ENCODE results near the gene LMOD2.

The LMOD2 gene

DNA sequence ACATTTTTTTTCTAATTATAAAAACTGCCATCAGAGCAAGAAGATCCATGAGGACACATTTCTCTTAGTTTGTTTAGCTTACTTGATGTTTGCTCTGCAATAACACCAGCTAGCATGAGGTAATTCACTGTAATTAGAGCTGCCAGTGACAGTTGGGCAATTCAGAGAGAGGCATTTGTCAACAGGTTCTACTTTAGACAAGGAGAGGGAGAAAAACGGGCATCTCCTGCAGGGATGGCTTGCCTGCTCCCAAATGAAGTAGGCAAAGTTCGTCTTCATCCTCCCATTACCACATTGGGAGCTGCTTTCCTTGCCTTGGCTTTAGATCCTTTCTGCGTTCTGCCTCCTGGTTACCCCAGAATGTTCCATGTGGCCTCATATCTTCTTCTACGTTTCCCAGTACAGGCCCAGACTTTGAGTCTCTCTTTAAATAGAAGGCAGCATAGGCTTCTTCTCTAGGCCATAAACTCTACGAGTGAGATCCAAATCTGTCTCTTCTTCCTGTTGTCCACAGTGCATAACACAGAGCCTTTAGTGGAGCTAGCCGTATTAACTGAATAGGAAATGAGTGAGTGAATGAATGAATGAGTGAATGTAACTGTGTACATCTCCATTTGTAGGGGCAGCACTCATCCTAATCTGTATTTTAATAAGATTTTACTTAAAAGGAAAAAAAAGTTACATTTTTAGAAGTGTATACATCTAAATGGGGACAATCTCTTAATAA is 32.8 kb upstream of the LMOD2 start (continued):
- TF ChIP-seq, protein P1, sequence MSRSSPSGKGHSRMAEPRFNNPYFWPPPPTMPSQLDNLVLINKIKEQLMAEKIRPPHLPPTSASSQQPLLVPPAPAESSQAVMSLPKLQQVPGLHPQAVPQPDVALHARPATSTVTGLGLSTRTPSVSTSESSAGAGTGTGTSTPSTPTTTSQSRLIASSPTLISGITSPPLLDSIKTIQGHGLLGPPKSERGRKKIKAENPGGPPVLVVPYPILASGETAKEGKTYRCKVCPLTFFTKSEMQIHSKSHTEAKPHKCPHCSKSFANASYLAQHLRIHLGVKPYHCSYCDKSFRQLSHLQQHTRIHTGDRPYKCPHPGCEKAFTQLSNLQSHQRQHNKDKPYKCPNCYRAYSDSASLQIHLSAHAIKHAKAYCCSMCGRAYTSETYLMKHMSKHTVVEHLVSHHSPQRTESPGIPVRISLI (tag by site-specific recombination; IDR thresholded peaks at IDR 0.05) = 0 out of 2 replicates have a peak, but pooled peaks have one; percentile 20
- TF ChIP-seq, protein P2, sequence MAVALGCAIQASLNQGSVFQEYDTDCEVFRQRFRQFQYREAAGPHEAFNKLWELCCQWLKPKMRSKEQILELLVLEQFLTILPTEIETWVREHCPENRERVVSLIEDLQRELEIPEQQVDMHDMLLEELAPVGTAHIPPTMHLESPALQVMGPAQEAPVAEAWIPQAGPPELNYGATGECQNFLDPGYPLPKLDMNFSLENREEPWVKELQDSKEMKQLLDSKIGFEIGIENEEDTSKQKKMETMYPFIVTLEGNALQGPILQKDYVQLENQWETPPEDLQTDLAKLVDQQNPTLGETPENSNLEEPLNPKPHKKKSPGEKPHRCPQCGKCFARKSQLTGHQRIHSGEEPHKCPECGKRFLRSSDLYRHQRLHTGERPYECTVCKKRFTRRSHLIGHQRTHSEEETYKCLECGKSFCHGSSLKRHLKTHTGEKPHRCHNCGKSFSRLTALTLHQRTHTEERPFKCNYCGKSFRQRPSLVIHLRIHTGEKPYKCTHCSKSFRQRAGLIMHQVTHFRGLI (tag by site-specific recombination; IDR thresholded peaks at IDR 0.05) = peak; percentile 47; the same call in 1 of the 2 replicates
- peak; percentile 98 for TF ChIP-seq SCRT2 (tag by site-specific recombination; IDR thresholded peaks at IDR 0.05)
- peak; percentile 65 for TF ChIP-seq ZNF596 (tag by site-specific recombination; IDR thresholded peaks at IDR 0.05)
- TF ChIP-seq SCRT1 (tag by site-specific recombination; IDR thresholded peaks at IDR 0.05; ENCODE audit: borderline replicate concordance) = peak; percentile 94
- TF ChIP-seq, protein P3, sequence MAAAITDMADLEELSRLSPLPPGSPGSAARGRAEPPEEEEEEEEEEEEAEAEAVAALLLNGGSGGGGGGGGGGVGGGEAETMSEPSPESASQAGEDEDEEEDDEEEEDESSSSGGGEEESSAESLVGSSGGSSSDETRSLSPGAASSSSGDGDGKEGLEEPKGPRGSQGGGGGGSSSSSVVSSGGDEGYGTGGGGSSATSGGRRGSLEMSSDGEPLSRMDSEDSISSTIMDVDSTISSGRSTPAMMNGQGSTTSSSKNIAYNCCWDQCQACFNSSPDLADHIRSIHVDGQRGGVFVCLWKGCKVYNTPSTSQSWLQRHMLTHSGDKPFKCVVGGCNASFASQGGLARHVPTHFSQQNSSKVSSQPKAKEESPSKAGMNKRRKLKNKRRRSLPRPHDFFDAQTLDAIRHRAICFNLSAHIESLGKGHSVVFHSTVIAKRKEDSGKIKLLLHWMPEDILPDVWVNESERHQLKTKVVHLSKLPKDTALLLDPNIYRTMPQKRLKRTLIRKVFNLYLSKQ (tag by site-specific recombination; IDR thresholded peaks at IDR 0.05; ENCODE audit: borderline replicate concordance) = no peak
- TF ChIP-seq ZNF202 (tag by site-specific recombination; IDR thresholded peaks at IDR 0.05; ENCODE audit: borderline replicate concordance) = no peak
- TF ChIP-seq ZNF629 (tag by site-specific recombination; IDR thresholded peaks at IDR 0.05) = peak; percentile 61
- TF ChIP-seq SP7 (tag by site-specific recombination; IDR thresholded peaks at IDR 0.05) = peak; percentile 68
- no peak for TF ChIP-seq ZNF341 (tag by site-specific recombination; IDR thresholded peaks at IDR 0.05; ENCODE audit: low read depth)
- TF ChIP-seq ZNF174 (tag by site-specific recombination; IDR thresholded peaks at IDR 0.05) = no peak
- TF ChIP-seq ZNF776 (tag by site-specific recombination; IDR thresholded peaks at IDR 0.05; ENCODE audit: borderline replicate concordance) = no peak
- no peak for TF ChIP-seq GLIS2 (tag by site-specific recombination; IDR thresholded peaks at IDR 0.05)
- TF ChIP-seq ZNF529 (tag by site-specific recombination; IDR thresholded peaks at IDR 0.05; ENCODE audit: insufficient replicate concordance) = no peak
- TF ChIP-seq, protein P4, sequence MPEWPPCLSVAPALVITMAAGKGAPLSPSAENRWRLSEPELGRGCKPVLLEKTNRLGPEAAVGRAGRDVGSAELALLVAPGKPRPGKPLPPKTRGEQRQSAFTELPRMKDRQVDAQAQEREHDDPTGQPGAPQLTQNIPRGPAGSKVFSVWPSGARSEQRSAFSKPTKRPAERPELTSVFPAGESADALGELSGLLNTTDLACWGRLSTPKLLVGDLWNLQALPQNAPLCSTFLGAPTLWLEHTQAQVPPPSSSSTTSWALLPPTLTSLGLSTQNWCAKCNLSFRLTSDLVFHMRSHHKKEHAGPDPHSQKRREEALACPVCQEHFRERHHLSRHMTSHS (tag by site-specific recombination; IDR thresholded peaks at IDR 0.05) = no peak
- TF ChIP-seq, protein P5, sequence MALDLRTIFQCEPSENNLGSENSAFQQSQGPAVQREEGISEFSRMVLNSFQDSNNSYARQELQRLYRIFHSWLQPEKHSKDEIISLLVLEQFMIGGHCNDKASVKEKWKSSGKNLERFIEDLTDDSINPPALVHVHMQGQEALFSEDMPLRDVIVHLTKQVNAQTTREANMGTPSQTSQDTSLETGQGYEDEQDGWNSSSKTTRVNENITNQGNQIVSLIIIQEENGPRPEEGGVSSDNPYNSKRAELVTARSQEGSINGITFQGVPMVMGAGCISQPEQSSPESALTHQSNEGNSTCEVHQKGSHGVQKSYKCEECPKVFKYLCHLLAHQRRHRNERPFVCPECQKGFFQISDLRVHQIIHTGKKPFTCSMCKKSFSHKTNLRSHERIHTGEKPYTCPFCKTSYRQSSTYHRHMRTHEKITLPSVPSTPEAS (tag by site-specific recombination; IDR thresholded peaks at IDR 0.05) = no peak
- TF ChIP-seq, protein P6, sequence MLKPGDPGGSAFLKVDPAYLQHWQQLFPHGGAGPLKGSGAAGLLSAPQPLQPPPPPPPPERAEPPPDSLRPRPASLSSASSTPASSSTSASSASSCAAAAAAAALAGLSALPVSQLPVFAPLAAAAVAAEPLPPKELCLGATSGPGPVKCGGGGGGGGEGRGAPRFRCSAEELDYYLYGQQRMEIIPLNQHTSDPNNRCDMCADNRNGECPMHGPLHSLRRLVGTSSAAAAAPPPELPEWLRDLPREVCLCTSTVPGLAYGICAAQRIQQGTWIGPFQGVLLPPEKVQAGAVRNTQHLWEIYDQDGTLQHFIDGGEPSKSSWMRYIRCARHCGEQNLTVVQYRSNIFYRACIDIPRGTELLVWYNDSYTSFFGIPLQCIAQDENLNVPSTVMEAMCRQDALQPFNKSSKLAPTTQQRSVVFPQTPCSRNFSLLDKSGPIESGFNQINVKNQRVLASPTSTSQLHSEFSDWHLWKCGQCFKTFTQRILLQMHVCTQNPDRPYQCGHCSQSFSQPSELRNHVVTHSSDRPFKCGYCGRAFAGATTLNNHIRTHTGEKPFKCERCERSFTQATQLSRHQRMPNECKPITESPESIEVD (tag by site-specific recombination; IDR thresholded peaks at IDR 0.05) = peak; percentile 89
- TF ChIP-seq YY1 (tag by site-specific recombination; IDR thresholded peaks at IDR 0.05) = no peak
- no peak for TF ChIP-seq BCL11B (tag by site-specific recombination; IDR thresholded peaks at IDR 0.05; ENCODE audit: low read depth)
- no peak for TF ChIP-seq SP2 (tag by site-specific recombination; IDR thresholded peaks at IDR 0.05)
- TF ChIP-seq, protein P7, sequence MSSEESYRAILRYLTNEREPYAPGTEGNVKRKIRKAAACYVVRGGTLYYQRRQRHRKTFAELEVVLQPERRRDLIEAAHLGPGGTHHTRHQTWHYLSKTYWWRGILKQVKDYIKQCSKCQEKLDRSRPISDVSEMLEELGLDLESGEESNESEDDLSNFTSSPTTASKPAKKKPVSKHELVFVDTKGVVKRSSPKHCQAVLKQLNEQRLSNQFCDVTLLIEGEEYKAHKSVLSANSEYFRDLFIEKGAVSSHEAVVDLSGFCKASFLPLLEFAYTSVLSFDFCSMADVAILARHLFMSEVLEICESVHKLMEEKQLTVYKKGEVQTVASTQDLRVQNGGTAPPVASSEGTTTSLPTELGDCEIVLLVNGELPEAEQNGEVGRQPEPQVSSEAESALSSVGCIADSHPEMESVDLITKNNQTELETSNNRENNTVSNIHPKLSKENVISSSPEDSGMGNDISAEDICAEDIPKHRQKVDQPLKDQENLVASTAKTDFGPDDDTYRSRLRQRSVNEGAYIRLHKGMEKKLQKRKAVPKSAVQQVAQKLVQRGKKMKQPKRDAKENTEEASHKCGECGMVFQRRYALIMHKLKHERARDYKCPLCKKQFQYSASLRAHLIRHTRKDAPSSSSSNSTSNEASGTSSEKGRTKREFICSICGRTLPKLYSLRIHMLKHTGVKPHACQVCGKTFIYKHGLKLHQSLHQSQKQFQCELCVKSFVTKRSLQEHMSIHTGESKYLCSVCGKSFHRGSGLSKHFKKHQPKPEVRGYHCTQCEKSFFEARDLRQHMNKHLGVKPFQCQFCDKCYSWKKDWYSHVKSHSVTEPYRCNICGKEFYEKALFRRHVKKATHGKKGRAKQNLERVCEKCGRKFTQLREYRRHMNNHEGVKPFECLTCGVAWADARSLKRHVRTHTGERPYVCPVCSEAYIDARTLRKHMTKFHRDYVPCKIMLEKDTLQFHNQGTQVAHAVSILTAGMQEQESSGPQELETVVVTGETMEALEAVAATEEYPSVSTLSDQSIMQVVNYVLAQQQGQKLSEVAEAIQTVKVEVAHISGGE (tag by site-specific recombination; conservative IDR thresholded peaks at IDR 0.05; ENCODE audit: low read depth) = no peak
- TF ChIP-seq PRDM1 (tag by site-specific recombination; IDR thresholded peaks at IDR 0.05) = peak; percentile 79
- TF ChIP-seq, protein P8, sequence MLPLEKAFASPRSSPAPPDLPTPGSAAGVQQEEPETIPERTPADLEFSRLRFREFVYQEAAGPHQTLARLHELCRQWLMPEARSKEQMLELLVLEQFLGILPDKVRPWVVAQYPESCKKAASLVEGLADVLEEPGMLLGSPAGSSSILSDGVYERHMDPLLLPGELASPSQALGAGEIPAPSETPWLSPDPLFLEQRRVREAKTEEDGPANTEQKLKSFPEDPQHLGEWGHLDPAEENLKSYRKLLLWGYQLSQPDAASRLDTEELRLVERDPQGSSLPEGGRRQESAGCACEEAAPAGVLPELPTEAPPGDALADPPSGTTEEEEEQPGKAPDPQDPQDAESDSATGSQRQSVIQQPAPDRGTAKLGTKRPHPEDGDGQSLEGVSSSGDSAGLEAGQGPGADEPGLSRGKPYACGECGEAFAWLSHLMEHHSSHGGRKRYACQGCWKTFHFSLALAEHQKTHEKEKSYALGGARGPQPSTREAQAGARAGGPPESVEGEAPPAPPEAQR (tag by site-specific recombination; IDR thresholded peaks at IDR 0.05) = no peak
- TF ChIP-seq ZNF324 (tag by site-specific recombination; IDR thresholded peaks at IDR 0.05) = 0 out of 2 replicates have a peak, but pooled peaks have one; percentile 54

All from HEK293 (cell line).